ENCODE data around the gene ANKRD13B.

The ANKRD13B gene

GRCh38 chr17:29569245-29569950 is 23.5 kb upstream of the ANKRD13B start:
- H2AFZ ChIP-seq (ENCODE audit: low read length, unreplicated experiment), result no peak overlapping the region
- H3K36me3 ChIP-seq (ENCODE audit: insufficient read depth, low read length), result no peaks in the 10 kb centered on the region

DNA sequence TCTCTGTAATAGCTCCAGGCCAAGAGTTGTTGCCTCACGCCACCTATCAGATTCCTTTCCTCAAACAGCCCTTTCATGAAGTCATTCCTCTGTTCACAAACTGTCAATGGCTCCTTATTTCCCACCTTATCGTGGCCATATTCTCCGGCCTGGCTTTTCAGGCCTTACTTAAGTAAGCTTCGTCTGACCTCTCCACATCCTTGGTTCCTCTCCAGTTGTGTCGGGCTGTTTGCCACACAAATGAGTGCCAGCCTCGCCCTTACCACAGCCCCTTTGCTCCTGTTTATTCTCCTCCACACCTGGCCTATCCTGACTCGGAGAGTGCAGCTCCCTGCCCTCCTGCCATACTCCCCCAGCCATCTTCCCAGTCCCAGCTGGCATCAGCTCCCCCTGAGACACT is 22.4 kb upstream of the ANKRD13B start:
- Histone ChIP-seq H2AFZ (ENCODE audit: low read length, unreplicated experiment) (no peak overlapping the region), H3K27ac (ENCODE audit: low read depth, low read length) (no peak overlapping the region), H3K4me1 (ENCODE audit: control insufficient read depth, insufficient read depth, low read length, unreplicated experiment) (peaks cover 18% of the 10 kb centered on the region)

More at GRCh38 chr17:29569245-29569950, 23.5 kb upstream of the ANKRD13B start:
- Histone ChIP-seq H3K4me1 (ENCODE audit: control insufficient read depth, insufficient read depth, low read length, unreplicated experiment) (peaks cover 18% of the 10 kb centered on the region), H3K27ac (ENCODE audit: low read depth, low read length) (no peak overlapping the region), H3K79me2 (ENCODE audit: control insufficient read depth, insufficient read depth, low read length, unreplicated experiment) (no peaks in the 10 kb centered on the region), H3K4me3 (ENCODE audit: low read depth, low read length) (peak overlapping the region; percentile 85), H3K27me3 (ENCODE audit: insufficient read depth, low read length) (no peaks in the 10 kb centered on the region)

DNA sequence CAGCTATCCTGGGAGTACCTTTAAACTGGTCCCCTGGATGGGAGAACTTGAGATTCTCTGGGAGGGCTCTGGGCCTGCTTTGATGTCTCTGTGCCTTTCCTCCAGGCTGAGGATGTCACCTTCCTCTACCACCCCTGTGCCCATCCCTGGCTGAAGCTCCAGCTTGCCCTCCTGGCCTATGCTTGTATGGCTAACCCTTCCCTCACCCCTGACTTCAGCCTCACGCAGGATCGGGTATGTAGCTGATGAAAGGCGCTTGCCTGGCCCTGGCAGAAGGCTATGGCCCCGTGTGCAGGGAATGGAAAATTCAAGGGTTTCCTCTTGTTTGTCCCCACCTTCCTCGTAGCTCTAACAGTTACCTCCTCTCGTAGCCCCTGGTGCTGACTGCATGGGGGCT is 21.4 kb upstream of the ANKRD13B start:
- H3K27ac ChIP-seq (ENCODE audit: low read depth, low read length), result no peak overlapping the region
- no peaks in the 10 kb centered on the region for H3K79me2 ChIP-seq (ENCODE audit: control insufficient read depth, insufficient read depth, low read length, unreplicated experiment)
- peaks cover 10% of the 10 kb centered on the region for H3K4me1 ChIP-seq (ENCODE audit: control insufficient read depth, insufficient read depth, low read length, unreplicated experiment)
- no peaks in the 10 kb centered on the region for H3K27me3 ChIP-seq (ENCODE audit: insufficient read depth, low read length)
- no peak overlapping the region for H2AFZ ChIP-seq (ENCODE audit: low read length, unreplicated experiment)
- H3K36me3 ChIP-seq (ENCODE audit: insufficient read depth, low read length), result no peaks in the 10 kb centered on the region
- H3K4me3 ChIP-seq (ENCODE audit: low read depth, low read length), result no peak overlapping the region

More for the DNA sequence above, 22.4 kb upstream of the ANKRD13B start:
- H3K79me2 ChIP-seq (ENCODE audit: control insufficient read depth, insufficient read depth, low read length, unreplicated experiment), result no peaks in the 10 kb centered on the region
- no peak overlapping the region for H3K4me3 ChIP-seq (ENCODE audit: low read depth, low read length)
- no peaks in the 10 kb centered on the region for H3K27me3 ChIP-seq (ENCODE audit: insufficient read depth, low read length)
- no peaks in the 10 kb centered on the region for H3K36me3 ChIP-seq (ENCODE audit: insufficient read depth, low read length)

GRCh38 chr17:29571883-29572681 is 20.9 kb upstream of the ANKRD13B start:
- no peak overlapping the region for H3K27ac ChIP-seq (ENCODE audit: low read depth, low read length)
- H3K4me3 ChIP-seq (ENCODE audit: low read depth, low read length), result no peak overlapping the region
- no peaks in the 10 kb centered on the region for H3K36me3 ChIP-seq (ENCODE audit: insufficient read depth, low read length)

DNA sequence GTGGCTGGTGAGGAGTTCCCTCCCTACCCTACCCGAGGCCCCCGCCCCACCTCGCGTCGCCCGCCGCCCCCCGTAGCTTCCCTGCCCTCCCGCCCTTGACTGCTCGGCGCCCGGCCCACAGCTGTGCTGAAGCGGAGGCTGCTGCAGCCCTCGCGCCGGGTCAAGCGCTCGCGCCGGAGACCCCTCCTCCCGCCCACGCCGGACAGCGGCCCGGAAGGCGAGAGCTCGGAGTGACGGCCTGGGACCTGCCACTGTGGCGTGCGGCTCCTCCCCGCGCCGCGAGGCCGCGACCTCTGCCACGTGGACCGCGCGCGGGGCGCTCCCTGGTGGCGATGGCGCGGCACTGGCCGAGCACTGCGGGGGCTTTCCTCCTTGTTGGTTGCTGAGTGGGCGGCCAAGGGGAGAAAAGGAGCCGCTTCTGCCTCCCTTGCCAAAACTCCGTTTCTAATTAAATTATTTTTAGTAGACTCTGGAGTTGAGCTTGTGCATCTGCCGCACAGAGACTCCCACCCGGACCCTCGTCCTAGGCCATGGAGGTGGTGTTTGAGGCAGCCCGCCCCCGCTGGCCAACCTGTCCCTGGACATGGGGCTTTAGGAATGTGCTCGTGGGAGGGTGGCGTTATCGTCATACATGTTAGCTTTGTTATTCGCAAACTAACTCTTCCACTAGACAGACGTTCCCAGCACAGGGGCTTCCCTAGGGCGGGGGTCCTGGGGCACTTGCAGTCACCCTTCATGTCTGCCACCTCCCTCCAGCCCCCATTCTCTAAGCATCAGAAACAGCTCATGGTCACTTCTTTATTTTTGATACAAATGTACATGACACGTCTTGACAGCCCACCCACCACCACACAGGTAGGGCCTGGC is 20.0 kb upstream of the ANKRD13B start:
- Histone ChIP-seq H2AFZ (ENCODE audit: low read length, unreplicated experiment) (no peak overlapping the region), H3K4me1 (ENCODE audit: control insufficient read depth, insufficient read depth, low read length, unreplicated experiment) (peaks cover 16% of the 10 kb centered on the region), H3K4me3 (ENCODE audit: low read depth, low read length) (no peak overlapping the region), H3K79me2 (ENCODE audit: control insufficient read depth, insufficient read depth, low read length, unreplicated experiment) (no peaks in the 10 kb centered on the region), H3K27me3 (ENCODE audit: insufficient read depth, low read length) (no peaks in the 10 kb centered on the region), H3K36me3 (ENCODE audit: insufficient read depth, low read length) (no peaks in the 10 kb centered on the region; the same call in 1 of the 2 replicates), H3K27ac (ENCODE audit: low read depth, low read length) (no peak overlapping the region)

More at GRCh38 chr17:29571883-29572681, 20.9 kb upstream of the ANKRD13B start:
- H3K4me1 ChIP-seq (ENCODE audit: control insufficient read depth, insufficient read depth, low read length, unreplicated experiment), result peaks cover 10% of the 10 kb centered on the region
- no peaks in the 10 kb centered on the region for H3K79me2 ChIP-seq (ENCODE audit: control insufficient read depth, insufficient read depth, low read length, unreplicated experiment)
- H3K27me3 ChIP-seq (ENCODE audit: insufficient read depth, low read length), result no peaks in the 10 kb centered on the region
- H2AFZ ChIP-seq (ENCODE audit: low read length, unreplicated experiment), result no peak overlapping the region

DNA sequence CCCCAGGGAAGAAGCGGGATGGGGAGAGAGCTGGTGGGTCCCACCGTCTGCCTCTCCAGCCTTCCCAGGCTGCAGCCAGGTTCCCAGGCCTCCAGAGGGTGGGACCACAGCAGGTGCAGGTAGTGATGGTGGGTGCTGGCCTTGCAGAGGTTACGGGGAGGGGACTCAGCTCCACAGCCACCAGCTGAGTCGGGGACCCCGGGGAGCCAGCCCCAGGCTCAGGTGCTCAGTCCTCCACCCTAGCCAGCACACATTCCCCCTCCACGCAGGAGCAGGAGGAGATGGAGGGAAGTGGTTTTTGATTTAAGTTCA is 19.4 kb upstream of the ANKRD13B start:
- Histone ChIP-seq H3K4me3 (ENCODE audit: low read depth, low read length) (no peak overlapping the region), H3K4me1 (ENCODE audit: control insufficient read depth, insufficient read depth, low read length, unreplicated experiment) (peaks cover 16% of the 10 kb centered on the region), H3K27ac (ENCODE audit: low read depth, low read length) (no peak overlapping the region), H3K27me3 (ENCODE audit: insufficient read depth, low read length) (no peaks in the 10 kb centered on the region), H3K36me3 (ENCODE audit: insufficient read depth, low read length) (no peaks in the 10 kb centered on the region; the same call in 1 of the 2 replicates), H3K79me2 (ENCODE audit: control insufficient read depth, insufficient read depth, low read length, unreplicated experiment) (no peaks in the 10 kb centered on the region), H2AFZ (ENCODE audit: low read length, unreplicated experiment) (no peak overlapping the region)

GRCh38 chr17:29573871-29574731 is 18.8 kb upstream of the ANKRD13B start:
- Histone ChIP-seq H3K4me1 (ENCODE audit: control insufficient read depth, insufficient read depth, low read length, unreplicated experiment) (peaks cover 14% of the 10 kb centered on the region), H2AFZ (ENCODE audit: low read length, unreplicated experiment) (no peak overlapping the region), H3K27ac (ENCODE audit: low read depth, low read length) (no peak overlapping the region), H3K4me3 (ENCODE audit: low read depth, low read length) (no peak overlapping the region), H3K27me3 (ENCODE audit: insufficient read depth, low read length) (no peaks in the 10 kb centered on the region), H3K36me3 (ENCODE audit: insufficient read depth, low read length) (no peaks in the 10 kb centered on the region; the same call in 1 of the 2 replicates), H3K79me2 (ENCODE audit: control insufficient read depth, insufficient read depth, low read length, unreplicated experiment) (no peaks in the 10 kb centered on the region)

GRCh38 chr17:29574732-29575510 is 18.0 kb upstream of the ANKRD13B start:
- H3K27me3 ChIP-seq (ENCODE audit: insufficient read depth, low read length), result no peaks in the 10 kb centered on the region
- no peaks in the 10 kb centered on the region; the same call in 1 of the 2 replicates for H3K36me3 ChIP-seq (ENCODE audit: insufficient read depth, low read length)
- no peak overlapping the region for H3K27ac ChIP-seq (ENCODE audit: low read depth, low read length)
- H3K79me2 ChIP-seq (ENCODE audit: control insufficient read depth, insufficient read depth, low read length, unreplicated experiment), result no peaks in the 10 kb centered on the region
- H3K4me1 ChIP-seq (ENCODE audit: control insufficient read depth, insufficient read depth, low read length, unreplicated experiment), result peaks cover 9% of the 10 kb centered on the region
- H3K4me3 ChIP-seq (ENCODE audit: low read depth, low read length), result no peak overlapping the region
- H2AFZ ChIP-seq (ENCODE audit: low read length, unreplicated experiment), result no peak overlapping the region

GRCh38 chr17:29575511-29576213 is 17.3 kb upstream of the ANKRD13B start:
- H3K79me2 ChIP-seq (ENCODE audit: control insufficient read depth, insufficient read depth, low read length, unreplicated experiment), result no peaks in the 10 kb centered on the region
- H3K36me3 ChIP-seq (ENCODE audit: insufficient read depth, low read length), result no peaks in the 10 kb centered on the region; the same call in 1 of the 2 replicates
- H2AFZ ChIP-seq (ENCODE audit: low read length, unreplicated experiment), result no peak overlapping the region
- no peak overlapping the region for H3K4me3 ChIP-seq (ENCODE audit: low read depth, low read length)
- H3K27me3 ChIP-seq (ENCODE audit: insufficient read depth, low read length), result no peaks in the 10 kb centered on the region
- H3K27ac ChIP-seq (ENCODE audit: low read depth, low read length), result no peak overlapping the region
- H3K4me1 ChIP-seq (ENCODE audit: control insufficient read depth, insufficient read depth, low read length, unreplicated experiment), result peaks cover 9% of the 10 kb centered on the region
